Activated gamma-delta T cell treated with anti-CD3 and anti-CD28 coated beads, Interleukin-2, amount 50 U/mL, for 16 hours (primary cell): ENCODE results near the gene GALNT6.
A peak's percentile ranks its signal among the peaks of the same experiment; 100 is the strongest.

ENCODE experiments used
- DNase-seq: peaks from one replicate; pipeline ENCODE4 v3.0.0-alpha.2; 2020; ENCODE audit warnings: low read depth

Gene GALNT6

GRCh38 chr12:51391283-51392123 is at the start of gene GALNT6:
GALNT6 (minus strand) TSS chr12:51391406; CDS start chr12:51379781, 11,625 bp downstream.
- DNase-seq = peak; percentile 58

GRCh38 chr12:51439330-51439729 is 48.1 kb upstream of the GALNT6 start:
- no peak for DNase-seq

- no peak for DNase-seq
These were observed 46.2 kb upstream of the GALNT6 start for GRCh38 chr12:51437431-51437830.

- DNase-seq = no peak
These were observed 43.1 kb upstream of the GALNT6 start for GRCh38 chr12:51434305-51434704.

- DNase-seq = no peak
These were observed 41.7 kb upstream of the GALNT6 start for GRCh38 chr12:51432921-51433320.

GRCh38 chr12:51430196-51430895 is 39.1 kb upstream of the GALNT6 start:
- DNase-seq = no peak

- no peak for DNase-seq
These were observed 38.5 kb upstream of the GALNT6 start for GRCh38 chr12:51429700-51430099.

GRCh38 chr12:51428256-51428655 is 37.0 kb upstream of the GALNT6 start:
- no peak for DNase-seq

GRCh38 chr12:51424662-51425539 is 33.7 kb upstream of the GALNT6 start, which contains the start of gene SLC4A8:
SLC4A8 (plus strand) TSS chr12:51424831; CDS start chr12:51424988, 157 bp downstream.
- peak; percentile 59 for DNase-seq

- no peak for DNase-seq
These were observed 33.0 kb upstream of the GALNT6 start for GRCh38 chr12:51424094-51424661.

- DNase-seq = no peak
These were observed 30.2 kb upstream of the GALNT6 start for GRCh38 chr12:51421266-51421884.

- DNase-seq = no peak
These were observed 28.4 kb upstream of the GALNT6 start for GRCh38 chr12:51419425-51420193.

GRCh38 chr12:51417826-51418225 is 26.6 kb upstream of the GALNT6 start:
- DNase-seq = no peak

GRCh38 chr12:51415931-51416330 is 24.7 kb upstream of the GALNT6 start:
- DNase-seq = no peak

GRCh38 chr12:51413791-51414190 is 22.6 kb upstream of the GALNT6 start:
- no peak for DNase-seq

GRCh38 chr12:51413149-51413548 is 21.9 kb upstream of the GALNT6 start:
- no peak for DNase-seq

- no peak for DNase-seq
These were observed 18.6 kb upstream of the GALNT6 start for GRCh38 chr12:51409846-51410245.

GRCh38 chr12:51407604-51408003 is 16.4 kb upstream of the GALNT6 start:
- DNase-seq = no peak

- DNase-seq = no peak
These were observed 15.7 kb upstream of the GALNT6 start for GRCh38 chr12:51406859-51407258.

GRCh38 chr12:51406290-51406689 is 15.1 kb upstream of the GALNT6 start:
- DNase-seq = no peak

GRCh38 chr12:51405801-51406207 is 14.6 kb upstream of the GALNT6 start:
- no peak for DNase-seq
